WTC11 (cell line): ENCODE measurements around the gene POU2F1.

Experiments
- CREM ChIP-seq: sonication (generic); formaldehyde crosslinking; IDR thresholded peaks from 2 replicates; pipeline ENCODE4 v1.8.1; 2022; ENCODE audit warnings: mild to moderate bottlenecking, missing genetic modification reagents, moderate library complexity
- CTCF ChIP-seq: fragments of 200-600 bp; IDR thresholded peaks from 2 replicates; pipeline ENCODE4 v1.8.0; 2022; ENCODE audit warnings: antibody characterized with exemption
- EMX1 ChIP-seq: fragments of 250-450 bp; sonication (Bioruptor Pico); IDR thresholded peaks from 2 replicates; pipeline ENCODE4 v1.8.0; 2021; ENCODE audit warnings: mild to moderate bottlenecking
- FOXP4 ChIP-seq: sonication (generic); formaldehyde crosslinking; IDR thresholded peaks from 2 replicates; pipeline ENCODE4 v1.8.0; 2022; ENCODE audit warnings: mild to moderate bottlenecking, missing genetic modification reagents
- GABPB1 ChIP-seq: sonication (generic); formaldehyde crosslinking; IDR thresholded peaks from 2 replicates; pipeline ENCODE4 v1.8.1; 2023; ENCODE audit warnings: mild to moderate bottlenecking, missing genetic modification reagents
- HMGA2 ChIP-seq: fragments of 250-450 bp; sonication (Bioruptor Pico); IDR thresholded peaks from 2 replicates; pipeline ENCODE4 v1.4.0; 2021; ENCODE audit warnings: mild to moderate bottlenecking, moderate library complexity
- MXD4 ChIP-seq: fragments of 250-450 bp; sonication (Bioruptor Pico); IDR thresholded peaks from 2 replicates; pipeline ENCODE4 v1.8.0; 2021; ENCODE audit warnings: mild to moderate bottlenecking, moderate library complexity, borderline replicate concordance
- RORB ChIP-seq: fragments of 250-450 bp; sonication (Bioruptor Pico); IDR thresholded peaks from 2 replicates; pipeline ENCODE4 v1.9.0; 2021; ENCODE audit warnings: mild to moderate bottlenecking
- TEAD1 ChIP-seq: sonication (generic); formaldehyde crosslinking; IDR thresholded peaks from 2 replicates; pipeline ENCODE4 v1.8.0; 2022; ENCODE audit warnings: mild to moderate bottlenecking, missing genetic modification reagents
- TEAD4 ChIP-seq: sonication (generic); formaldehyde crosslinking; IDR thresholded peaks from 2 replicates; pipeline ENCODE4 v1.8.0; 2022; ENCODE audit warnings: mild to moderate bottlenecking, missing genetic modification reagents
- TF ChIP-seq, protein P1 (sequence below): sonication (generic); formaldehyde crosslinking; IDR thresholded peaks from 2 replicates; pipeline ENCODE4 v1.8.0; 2022; ENCODE audit warnings: mild to moderate bottlenecking, missing genetic modification reagents
- TF ChIP-seq, protein P2 (sequence below): sonication (generic); formaldehyde crosslinking; IDR thresholded peaks from 2 replicates; pipeline ENCODE4 v1.8.1; 2023; ENCODE audit warnings: mild to moderate bottlenecking, missing genetic modification reagents, moderate library complexity
- TF ChIP-seq, protein P3 (sequence below): sonication (generic); formaldehyde crosslinking; IDR thresholded peaks from 2 replicates; pipeline ENCODE4 v1.8.0; 2022; ENCODE audit warnings: mild to moderate bottlenecking, missing genetic modification reagents

- TF ChIP-seq, protein P1, sequence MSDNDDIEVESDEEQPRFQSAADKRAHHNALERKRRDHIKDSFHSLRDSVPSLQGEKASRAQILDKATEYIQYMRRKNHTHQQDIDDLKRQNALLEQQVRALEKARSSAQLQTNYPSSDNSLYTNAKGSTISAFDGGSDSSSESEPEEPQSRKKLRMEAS: no peak
- TF ChIP-seq CTCF (no peak), CREM (CRISPR knock-in tag) (no peak), MXD4 (no peak), GABPB1 (CRISPR knock-in tag) (no peak), HMGA2 (CRISPR knock-in tag) (no peak), TEAD1 (CRISPR knock-in tag) (no peak), EMX1 (no peak), RORB (CRISPR knock-in tag) (no peak), FOXP4 (no peak), TEAD4 (CRISPR knock-in tag) (no peak)
- TF ChIP-seq, protein P2, sequence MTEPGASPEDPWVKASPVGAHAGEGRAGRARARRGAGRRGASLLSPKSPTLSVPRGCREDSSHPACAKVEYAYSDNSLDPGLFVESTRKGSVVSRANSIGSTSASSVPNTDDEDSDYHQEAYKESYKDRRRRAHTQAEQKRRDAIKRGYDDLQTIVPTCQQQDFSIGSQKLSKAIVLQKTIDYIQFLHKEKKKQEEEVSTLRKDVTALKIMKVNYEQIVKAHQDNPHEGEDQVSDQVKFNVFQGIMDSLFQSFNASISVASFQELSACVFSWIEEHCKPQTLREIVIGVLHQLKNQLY (CRISPR knock-in tag): no peak
- TF ChIP-seq, protein P3, sequence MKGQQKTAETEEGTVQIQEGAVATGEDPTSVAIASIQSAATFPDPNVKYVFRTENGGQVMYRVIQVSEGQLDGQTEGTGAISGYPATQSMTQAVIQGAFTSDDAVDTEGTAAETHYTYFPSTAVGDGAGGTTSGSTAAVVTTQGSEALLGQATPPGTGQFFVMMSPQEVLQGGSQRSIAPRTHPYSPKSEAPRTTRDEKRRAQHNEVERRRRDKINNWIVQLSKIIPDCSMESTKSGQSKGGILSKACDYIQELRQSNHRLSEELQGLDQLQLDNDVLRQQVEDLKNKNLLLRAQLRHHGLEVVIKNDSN (CRISPR knock-in tag): no peak; the same call in 1 of the 2 replicates
Observed at GRCh38 chr1:167438171-167439138, 217.8 kb downstream of the POU2F1 start.
